GM23338 (cell line): ENCODE data around the gene SLC6A1.
A peak's percentile ranks its signal among the peaks of the same experiment; 100 is the strongest.

Experiments used
- CREB1 ChIP-seq: fragments of 250-450 bp; sonication (Bioruptor Pico); IDR thresholded peaks from 2 replicates; pipeline ENCODE4 v1.5.0; 2020; ENCODE audit warnings: low read depth, mild to moderate bottlenecking, moderate library complexity
- CTCF ChIP-seq, 2 experiments: fragments of 200-600 bp in 1 of 2; sonication (generic) in 1 of 2; conservative IDR thresholded peaks; 2 replicates each; pipeline versions ENCODE4 v1.5.1 to v1.6.1; 2016 to 2017; ENCODE audit warnings: antibody characterized with exemption in 2 of 2, low read depth in 2 of 2, mild to moderate bottlenecking in 2 of 2, moderate library complexity in 1 of 2
- ETS1 ChIP-seq: IDR thresholded peaks from 2 replicates; pipeline ENCODE4 v1.6.1; 2016; ENCODE audit warnings: antibody characterized with exemption
- EZH2 ChIP-seq: fragments of 200-600 bp; sonication (generic); IDR thresholded peaks from one replicate; pipeline ENCODE4 v1.8.0; 2017; ENCODE audit warnings: antibody characterized with exemption, mild to moderate bottlenecking, low read depth; ENCODE audit not compliant: unreplicated experiment
- EZH2phosphoT487 ChIP-seq: fragments of 200-600 bp; sonication (generic); IDR thresholded peaks from one replicate; pipeline ENCODE4 v1.8.1; 2018; ENCODE audit warnings: antibody characterized with exemption; ENCODE audit not compliant: unreplicated experiment
- JUNB ChIP-seq: IDR thresholded peaks from one replicate; pipeline ENCODE4 v1.6.1; 2016; ENCODE audit warnings: antibody characterized with exemption; ENCODE audit not compliant: unreplicated experiment
- NANOG ChIP-seq: IDR thresholded peaks from 2 replicates; pipeline ENCODE4 v1.6.1; 2016; ENCODE audit warnings: antibody characterized with exemption, borderline replicate concordance
- POLR2AphosphoS5 ChIP-seq: IDR thresholded peaks from 2 replicates; pipeline ENCODE4 v1.6.1; 2016; ENCODE audit warnings: antibody characterized with exemption, low read depth
- REST ChIP-seq: IDR thresholded peaks from one replicate; pipeline ENCODE4 v1.6.1; 2018; ENCODE audit warnings: antibody characterized with exemption; ENCODE audit not compliant: unreplicated experiment
- STAT1 ChIP-seq: IDR thresholded peaks from one replicate; pipeline ENCODE4 v1.6.1; 2016; ENCODE audit warnings: antibody characterized with exemption; ENCODE audit not compliant: unreplicated experiment
- ZNF114 ChIP-seq: fragments of 250-450 bp; sonication (Bioruptor Pico); IDR thresholded peaks from 2 replicates; pipeline ENCODE4 v1.5.0; 2020; ENCODE audit warnings: mild to moderate bottlenecking, moderate library complexity
- ZNF331 ChIP-seq: fragments of 250-450 bp; sonication (Bioruptor Pico); IDR thresholded peaks from 2 replicates; pipeline ENCODE4 v1.5.0; 2020; ENCODE audit warnings: low read depth, mild to moderate bottlenecking, moderate library complexity
- ZNF462 ChIP-seq: fragments of 250-450 bp; sonication (Bioruptor Pico); IDR thresholded peaks from 2 replicates; pipeline ENCODE4 v1.5.0; 2020; ENCODE audit warnings: mild to moderate bottlenecking, moderate library complexity

GRCh38 chr3:10945683-10946287 is 46.8 kb upstream of the SLC6A1 start:
- TF ChIP-seq CTCF (conservative IDR thresholded peaks at IDR 0.05; ENCODE audit: low read depth in 2 of 2) (peak; percentile 83 to 95), EZH2 (no peak), REST (no peak), CREB1 (CRISPR knock-in tag) (no peak), EZH2phosphoT487 (no peak), POLR2AphosphoS5 (no peak), JUNB (no peak), ZNF331 (CRISPR knock-in tag) (no peak), ETS1 (no peak), NANOG (no peak), STAT1 (no peak), ZNF462 (CRISPR knock-in tag) (no peak), ZNF114 (CRISPR knock-in tag) (no peak)
